PC-3 (cell line): ENCODE data around the gene MVK.

ENCODE experiments used
- CTCF ChIP-seq: fragments of 300-600 bp; sonication (generic); conservative IDR thresholded peaks from 2 replicates; pipeline ENCODE4 v1.5.1; 2017; ENCODE audit warnings: antibody characterized with exemption, low read depth, mild to moderate bottlenecking, low read length
- EZH2 ChIP-seq: fragments of 300-600 bp; sonication (generic); IDR thresholded peaks from one replicate; pipeline ENCODE4 v1.6.1; 2017; ENCODE audit warnings: antibody characterized with exemption, mild to moderate bottlenecking, low read length; ENCODE audit not compliant: unreplicated experiment
- EZH2phosphoT487 ChIP-seq: fragments of 300-600 bp; sonication (generic); IDR thresholded peaks from 2 replicates; pipeline ENCODE4 v1.6.1; 2018; ENCODE audit warnings: mild to moderate bottlenecking, antibody characterized with exemption, low read length, borderline replicate concordance

- TF ChIP-seq CTCF (no peak), EZH2phosphoT487 (no peak), EZH2 (no peak)
Measured at GRCh38 chr12:109559200-109559505, 14.4 kb upstream of the MVK start.
